Measurements from ENCODE around the gene EFNA3. TPM values are rescaled to one million over a fixed set of nuclear protein-coding genes. Genes with fewer than 3 reads are reported as not detected.

EFNA3 gene
- total RNA-seq, 1 experiment from 2014 or later = 20.4 TPM

GRCh38 chr1:155062702-155063411 is 15.8 kb upstream of the EFNA3 start:
- peak overlapping the region; percentile 93 for H3K27ac ChIP-seq (ENCODE audit: low read depth, low read length)
- no peaks in the 10 kb centered on the region for H4K20me1 ChIP-seq (ENCODE audit: insufficient read depth)
- peaks cover 21 to 35% of the 10 kb centered on the region in 2 experiments for H3K4me1 ChIP-seq (ENCODE audit: control insufficient read depth in 1 of 2, insufficient read depth in 2 of 2, low read length in 2 of 2)
- ChIA-PET CTCF (interaction anchor here (1.0 to 6.7 kb wide), 5 partner anchors 12 to 105 kb away, joined by 3 to 44 read pairs (median 5); partner anchors contain the start of genes ADAM15 and EFNA3), RAD21 (ENCODE audit: low non-redundant PET in 1 of 2, low total read pairs in 2 of 2, uncharacterized antibody in 2 of 2, unreplicated experiment in 2 of 2) (interaction anchor here in 1 of 2 experiments (2.3 kb wide), 1 partner anchor 22 kb away, joined by 9 read pairs; no protein-coding TSS in a partner anchor), POLR2A (interaction anchor here (1.4 kb wide), 1 partner anchor 18 kb away, joined by 5 read pairs; no protein-coding TSS in a partner anchor)
- H3K27me3 ChIP-seq (ENCODE audit: insufficient read depth, low read length) = no peaks in the 10 kb centered on the region
- H3K4me2 ChIP-seq (ENCODE audit: low read length) = peak overlapping the region; percentile 95
- TF ChIP-seq POLR2AphosphoS5 (IDR thresholded peaks at IDR 0.05; ENCODE audit: low read depth, low read length) = 0 out of 2 replicates have a peak, but pooled peaks have one; percentile 11
- TF ChIP-seq TCF7L2 (IDR thresholded peaks at IDR 0.05; ENCODE audit: borderline replicate concordance, extremely low read depth, insufficient read depth, insufficient read length) = no peak
- TF ChIP-seq CTCF (IDR thresholded peaks at IDR 0.05 in 2 of 3, conservative IDR thresholded peaks at IDR 0.05 in 1 of 3; ENCODE audit: borderline replicate concordance in 1 of 3, insufficient read depth in 1 of 3, low read depth in 2 of 3, low read length in 2 of 3) = peak; percentile 76 to 93 (median 87)
- TF ChIP-seq RAD21 (IDR thresholded peaks at IDR 0.05; ENCODE audit: low read depth) = peak; percentile 95
- peak overlapping the region; percentile 77 to 84 for H3K4me3 ChIP-seq (replicated peaks in 1 of 2; ENCODE audit: low read depth in 1 of 2, low read length in 2 of 2)
- intact Hi-C loops (cut with micrococcal nuclease) = loop anchor here (1.0 to 5.0 kb wide), 4 partner anchors 21 to 506 kb away; partner anchors contain the start of genes CKS1B, SHC1 and UBE2Q1
- no peak for DNase-seq (ENCODE audit: low read depth, low spot score)
- no peak overlapping the region for H2AFZ ChIP-seq (ENCODE audit: low read depth, low read length, poor library complexity, severe bottlenecking)
- H3K79me2 ChIP-seq (ENCODE audit: insufficient read depth, low read length) = 0 out of 2 replicates have a peak, but pooled peaks cover 5% of the 10 kb centered on the region
- H3K36me3 ChIP-seq (ENCODE audit: control insufficient read depth in 1 of 2, insufficient read depth in 2 of 2, low read length in 2 of 2) = peaks cover 11 to 16% of the 10 kb centered on the region in 2 experiments; a peak in 3 of 4 replicates
- peak overlapping the region; percentile 72; the same call in 1 of the 2 replicates for H3K9ac ChIP-seq (ENCODE audit: low read length)
- peak; percentile 48 for ATAC-seq
- no peaks in the 10 kb centered on the region for H3K9me3 ChIP-seq (ENCODE audit: control insufficient read depth in 1 of 2, insufficient read depth in 1 of 2, low read depth in 1 of 2, low read length in 2 of 2)
- no TSS peak for BruUV-seq (replicated peaks)
- no peaks in the 10 kb centered on the region for H3K9me2 ChIP-seq (ENCODE audit: insufficient read depth)

All from HCT116 (cell line).